Activated T-helper 2 cell treated with anti-CD3 and anti-CD28 coated beads, Interferon-gamma antibody, Interleukin-2, Interleukin-4, amounts not matched to agents 10 μg/mL and 5 μg/mL and 100 μg/mL, durations not matched to agents 14 hours and 24 hours and 36 hours (primary cell): ENCODE measurements around the gene MOBP. TPM values are rescaled to one million over a fixed set of nuclear protein-coding genes. Genes with fewer than 3 reads are reported as not detected.
"Not testable (repeated sequence)": the region's sequence is repeated elsewhere in the genome, so short reads cannot be mapped to it uniquely, and the experiment has no call there.

Source experiments
- DNase-seq: peaks from one replicate; pipeline ENCODE4 v3.0.0; 2021; ENCODE audit warnings: low spot score
- H3K27ac Mint-ChIP-seq: one replicate; pipeline ENCODE4 v1.8.0; 2021; ENCODE audit warnings: mixed read lengths
- H3K27me3 Mint-ChIP-seq: one replicate; pipeline ENCODE4 v1.8.0; 2021; ENCODE audit warnings: low read depth, mixed read lengths
- H3K36me3 Mint-ChIP-seq: one replicate; pipeline ENCODE4 v1.8.0; 2021; ENCODE audit warnings: low read depth, mixed read lengths
- H3K4me1 Mint-ChIP-seq: one replicate; pipeline ENCODE4 v1.8.0; 2021; ENCODE audit warnings: low read depth, mixed read lengths
- H3K4me3 Mint-ChIP-seq: one replicate; pipeline ENCODE4 v1.8.0; 2021; ENCODE audit warnings: low read depth, mild to moderate bottlenecking, moderate library complexity, mixed read lengths
- H3K9me3 Mint-ChIP-seq: one replicate; pipeline ENCODE4 v1.8.0; 2021; ENCODE audit warnings: mixed read lengths
- intact Hi-C: fragments of 100-400 bp; cut with micrococcal nuclease; formaldehyde crosslinking; loops from one replicate; pipeline ENCODE4 v1.15.1; 2023
- total RNA-seq: library from RNA; stranded (reverse); gene quantifications from 2 replicates; pipeline ENCODE4 v1.2.3, GENCODE V29; 2022

MOBP gene
- total RNA-seq, 1 donor from 2014 or later, result not detected

- Mint-ChIP-seq H3K27me3 (peaks cover under 1% of the 10 kb centered on the region), H3K4me1 (no peaks in the 10 kb centered on the region), H3K9me3 (no peaks in the 10 kb centered on the region), H3K4me3 (no peak overlapping the region), H3K27ac (no peak overlapping the region), H3K36me3 (no peaks in the 10 kb centered on the region)
- no peak for DNase-seq
- intact Hi-C loops, result no loop called here
Measured at GRCh38 chr3:39435006-39435748, 32.3 kb upstream of the MOBP start.

GRCh38 chr3:39438880-39439279 is 28.6 kb upstream of the MOBP start:
- H3K4me3 Mint-ChIP-seq, result no peak overlapping the region
- no peak for DNase-seq
- intact Hi-C loops, result no loop called here
- no peaks in the 10 kb centered on the region for H3K27me3 Mint-ChIP-seq
- H3K4me1 Mint-ChIP-seq, result no peaks in the 10 kb centered on the region
- H3K27ac Mint-ChIP-seq, result no peak overlapping the region
- no peaks in the 10 kb centered on the region for H3K9me3 Mint-ChIP-seq
- H3K36me3 Mint-ChIP-seq, result no peaks in the 10 kb centered on the region

- no peak overlapping the region for H3K4me3 Mint-ChIP-seq
- no peak overlapping the region for H3K27ac Mint-ChIP-seq
- no peaks in the 10 kb centered on the region for H3K36me3 Mint-ChIP-seq
- H3K27me3 Mint-ChIP-seq, result peaks cover 5% of the 10 kb centered on the region
- no peaks in the 10 kb centered on the region for H3K9me3 Mint-ChIP-seq
- intact Hi-C loops, result loop anchor here (10.0 kb wide), 1 partner anchor 554 kb away; no protein-coding TSS in a partner anchor
- no peaks in the 10 kb centered on the region for H3K4me1 Mint-ChIP-seq
- no peak for DNase-seq
Measured at GRCh38 chr3:39440316-39440715, 27.2 kb upstream of the MOBP start.

DNA sequence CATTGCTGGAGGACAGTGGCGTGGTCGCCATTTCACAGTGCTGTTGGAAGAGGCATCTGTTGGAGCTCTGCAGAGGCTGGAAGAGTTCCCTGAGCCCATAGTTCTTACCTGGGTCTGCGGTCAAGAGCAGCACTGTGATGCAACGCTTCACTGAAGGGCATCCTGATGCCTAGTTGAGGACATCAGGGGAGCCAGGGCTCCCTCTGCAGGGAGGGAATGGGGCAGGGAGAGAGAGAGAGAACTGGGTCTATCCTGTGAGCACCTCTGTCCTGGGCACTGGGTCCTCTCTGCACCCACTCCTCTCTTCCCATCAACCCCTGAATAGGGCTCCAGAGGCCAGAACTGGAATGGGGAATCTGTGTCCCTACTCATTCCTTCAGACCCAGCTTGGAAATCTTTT is 23.9 kb upstream of the MOBP start:
- Mint-ChIP-seq H3K36me3 (no peaks in the 10 kb centered on the region), H3K4me1 (peaks cover 2% of the 10 kb centered on the region), H3K27me3 (peaks cover 9% of the 10 kb centered on the region), H3K4me3 (no peak overlapping the region), H3K27ac (no peak overlapping the region), H3K9me3 (no peaks in the 10 kb centered on the region)
- no peak for DNase-seq
- intact Hi-C loops, result loop anchor here (10.0 kb wide), 1 partner anchor 551 kb away; no protein-coding TSS in a partner anchor

- no peaks in the 10 kb centered on the region for H3K36me3 Mint-ChIP-seq
- no peak for DNase-seq
- intact Hi-C loops, result loop anchor here (10.0 kb wide), 1 partner anchor 549 kb away; no protein-coding TSS in a partner anchor
- no peak overlapping the region for H3K4me3 Mint-ChIP-seq
- H3K9me3 Mint-ChIP-seq, result no peaks in the 10 kb centered on the region
- no peak overlapping the region for H3K27ac Mint-ChIP-seq
- H3K4me1 Mint-ChIP-seq, result peaks cover 2% of the 10 kb centered on the region
- H3K27me3 Mint-ChIP-seq, result peaks cover 10% of the 10 kb centered on the region
Measured at GRCh38 chr3:39445927-39446326, 21.6 kb upstream of the MOBP start.

DNA sequence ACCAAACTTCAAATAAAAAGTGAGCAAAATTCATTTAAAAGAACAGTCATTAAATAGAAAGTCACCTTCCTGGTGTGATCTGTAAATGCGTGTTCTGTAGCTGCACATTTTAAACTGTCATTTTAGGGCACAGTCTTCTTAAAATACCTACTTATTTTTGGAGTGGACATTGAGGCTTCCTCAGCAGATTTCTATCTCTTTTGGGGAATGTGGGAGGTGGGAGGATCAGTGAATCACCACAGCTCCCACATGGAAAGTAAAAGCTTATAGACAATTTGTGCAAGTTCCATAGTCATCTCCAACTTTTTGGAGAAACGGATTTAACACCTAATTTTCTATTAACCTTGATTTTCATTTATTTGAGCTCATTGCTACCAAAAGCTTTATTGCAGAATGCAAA is 21.0 kb upstream of the MOBP start:
- Mint-ChIP-seq H3K36me3 (no peaks in the 10 kb centered on the region), H3K27ac (no peak overlapping the region), H3K27me3 (peaks cover 12% of the 10 kb centered on the region), H3K4me1 (peaks cover 2% of the 10 kb centered on the region), H3K9me3 (no peaks in the 10 kb centered on the region), H3K4me3 (no peak overlapping the region)
- intact Hi-C loops, result loop anchor here (10.0 kb wide), 1 partner anchor 548 kb away; no protein-coding TSS in a partner anchor
- DNase-seq, result no peak

GRCh38 chr3:39447637-39448483 is 19.6 kb upstream of the MOBP start:
- no peaks in the 10 kb centered on the region for H3K9me3 Mint-ChIP-seq
- peaks cover 2% of the 10 kb centered on the region for H3K4me1 Mint-ChIP-seq
- peaks cover 14% of the 10 kb centered on the region for H3K27me3 Mint-ChIP-seq
- DNase-seq, result peak; percentile 40
- H3K36me3 Mint-ChIP-seq, result no peaks in the 10 kb centered on the region
- no peak overlapping the region for H3K27ac Mint-ChIP-seq
- intact Hi-C loops, result loop anchor here (2.0 to 10.0 kb wide), 2 partner anchors 51 to 547 kb away; no protein-coding TSS in a partner anchor
- H3K4me3 Mint-ChIP-seq, result no peak overlapping the region

- intact Hi-C loops, result loop anchor here (2.0 to 10.0 kb wide), 2 partner anchors 50 to 546 kb away; no protein-coding TSS in a partner anchor
- no peak for DNase-seq
- Mint-ChIP-seq H3K4me1 (peaks cover 2% of the 10 kb centered on the region), H3K27me3 (peaks cover 19% of the 10 kb centered on the region), H3K4me3 (no peak overlapping the region), H3K27ac (no peak overlapping the region), H3K36me3 (no peaks in the 10 kb centered on the region), H3K9me3 (no peaks in the 10 kb centered on the region)
Measured at GRCh38 chr3:39448506-39449233, 18.8 kb upstream of the MOBP start.

DNA sequence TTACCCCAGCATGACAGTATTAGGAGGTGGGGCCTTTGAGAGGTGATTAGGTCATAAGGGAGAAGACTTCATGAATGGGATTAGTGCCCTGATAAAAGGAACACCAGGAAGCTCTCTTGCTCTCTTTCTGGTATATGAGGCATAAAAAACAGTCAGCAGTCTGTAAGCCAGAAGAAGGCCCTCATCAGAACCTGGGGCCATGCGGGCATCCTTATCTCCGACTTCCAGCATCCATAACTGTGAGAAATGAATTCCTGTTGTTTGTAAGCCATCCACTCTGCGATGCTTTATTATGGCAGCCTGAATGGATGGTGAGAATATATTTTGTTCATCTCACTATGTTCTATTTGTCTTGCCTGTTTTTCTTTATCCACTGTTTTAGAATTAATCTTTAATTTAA is 17.7 kb upstream of the MOBP start:
- Mint-ChIP-seq H3K9me3 (no peaks in the 10 kb centered on the region), H3K4me1 (peaks cover 2% of the 10 kb centered on the region), H3K4me3 (no peak overlapping the region), H3K27me3 (peaks cover 21% of the 10 kb centered on the region), H3K36me3 (no peaks in the 10 kb centered on the region), H3K27ac (no peak overlapping the region)
- DNase-seq, result no peak
- intact Hi-C loops, result loop anchor here (2.0 to 10.0 kb wide), 2 partner anchors 49 to 545 kb away; no protein-coding TSS in a partner anchor

GRCh38 chr3:39453134-39453533 is 14.3 kb upstream of the MOBP start:
- Mint-ChIP-seq H3K36me3 (no peaks in the 10 kb centered on the region), H3K4me3 (no peak overlapping the region), H3K27ac (no peak overlapping the region), H3K4me1 (no peaks in the 10 kb centered on the region), H3K9me3 (no peaks in the 10 kb centered on the region), H3K27me3 (peaks cover 14% of the 10 kb centered on the region)
- intact Hi-C loops, result no loop called here
- no peak for DNase-seq

- DNase-seq, H3K36me3 Mint-ChIP-seq, intact Hi-C loops, H3K9me3 Mint-ChIP-seq, H3K27ac Mint-ChIP-seq, H3K4me3 Mint-ChIP-seq, H3K4me1 Mint-ChIP-seq: not testable (repeated sequence)
- peaks cover 14% of the 10 kb centered on the region for H3K27me3 Mint-ChIP-seq
Measured at GRCh38 chr3:39453872-39454271, 13.6 kb upstream of the MOBP start.

DNA sequence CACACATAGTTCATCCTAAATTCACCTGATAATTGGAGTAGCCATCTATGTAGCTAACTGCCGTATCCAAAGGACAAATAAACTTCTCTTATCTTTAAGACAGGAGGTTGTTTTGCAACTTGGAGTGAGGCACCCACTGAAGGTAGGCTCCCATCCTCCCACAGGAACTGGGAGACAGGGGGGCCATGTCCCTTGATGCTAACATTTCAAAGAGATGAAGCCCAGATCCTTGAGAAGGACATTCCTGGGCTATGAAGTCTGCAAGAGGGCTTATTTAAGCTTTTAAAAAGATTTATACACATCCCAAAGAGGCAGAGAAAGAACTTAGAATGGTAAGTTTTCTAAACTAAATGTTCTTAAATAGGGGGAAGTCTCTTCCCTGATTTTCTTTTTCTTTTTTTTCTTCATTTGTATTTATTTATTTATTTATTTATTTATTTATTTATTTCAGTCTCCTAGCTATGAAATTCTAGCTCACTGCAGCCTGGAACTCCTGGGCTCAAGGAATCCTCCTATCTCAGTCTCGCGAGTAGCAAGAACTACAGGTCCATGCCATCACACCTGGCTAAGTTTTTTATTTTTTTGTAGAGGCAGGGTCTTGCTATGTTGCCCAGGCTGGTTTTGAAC is 12.8 kb upstream of the MOBP start:
- no peaks in the 10 kb centered on the region for H3K9me3 Mint-ChIP-seq
- no peak overlapping the region for H3K27ac Mint-ChIP-seq
- H3K27me3 Mint-ChIP-seq, result peaks cover 14% of the 10 kb centered on the region
- H3K4me1 Mint-ChIP-seq, result no peaks in the 10 kb centered on the region
- H3K36me3 Mint-ChIP-seq, result no peaks in the 10 kb centered on the region
- no peak overlapping the region for H3K4me3 Mint-ChIP-seq
- intact Hi-C loops, result no loop called here
- no peak for DNase-seq
